Measurements from ENCODE around the gene IP6K1.
A peak's percentile ranks its signal among the peaks of the same experiment; 100 is the strongest.

The IP6K1 gene

DNA sequence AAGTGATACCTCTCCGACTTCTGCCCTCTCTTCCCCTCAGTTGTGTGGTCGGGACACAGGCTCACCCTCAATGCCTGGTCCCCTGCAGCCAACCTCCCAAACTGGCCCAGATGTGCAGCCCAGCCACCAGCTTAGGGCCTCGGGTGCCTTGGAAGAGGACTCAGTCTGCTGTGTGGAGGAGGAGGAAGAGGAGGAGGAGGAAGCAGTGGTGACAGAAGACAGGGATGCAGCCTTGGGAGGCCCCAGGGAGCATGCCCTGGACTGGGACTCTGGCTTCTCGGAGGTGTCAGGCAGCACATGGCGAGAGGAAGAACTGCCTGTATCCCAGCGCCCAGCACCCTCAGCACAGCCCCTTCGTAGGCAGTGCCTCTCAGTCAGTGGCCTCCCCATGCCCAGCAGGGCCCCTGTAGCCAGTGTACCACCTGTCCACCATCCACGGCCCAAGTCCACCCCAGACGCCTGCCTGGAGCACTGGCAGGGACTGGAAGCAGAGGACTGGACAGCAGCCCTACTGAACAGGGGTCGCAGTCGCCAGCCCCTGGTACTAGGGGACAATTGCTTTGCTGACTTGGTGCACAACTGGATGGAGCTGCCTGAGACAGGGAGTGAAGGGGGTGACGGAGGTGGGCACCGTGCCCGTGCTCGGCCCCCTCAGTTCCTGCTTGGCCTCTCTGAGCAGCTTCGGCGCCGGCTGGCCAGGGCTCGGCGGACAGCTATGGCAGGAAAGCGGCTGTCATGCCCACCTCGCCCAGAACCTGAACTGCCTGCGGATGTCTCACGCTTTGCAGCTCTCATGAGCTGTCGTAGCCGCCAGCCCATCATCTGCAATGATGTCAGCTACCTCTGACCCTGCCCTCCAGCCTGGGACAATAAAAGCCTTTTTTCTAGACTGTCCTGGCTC lies 18.0 kb upstream of the IP6K1 start:
- peaks cover under 1 to 18% (median 4%) of the 10 kb centered on the region in 3 donors for H3K36me3 ChIP-seq

DNA sequence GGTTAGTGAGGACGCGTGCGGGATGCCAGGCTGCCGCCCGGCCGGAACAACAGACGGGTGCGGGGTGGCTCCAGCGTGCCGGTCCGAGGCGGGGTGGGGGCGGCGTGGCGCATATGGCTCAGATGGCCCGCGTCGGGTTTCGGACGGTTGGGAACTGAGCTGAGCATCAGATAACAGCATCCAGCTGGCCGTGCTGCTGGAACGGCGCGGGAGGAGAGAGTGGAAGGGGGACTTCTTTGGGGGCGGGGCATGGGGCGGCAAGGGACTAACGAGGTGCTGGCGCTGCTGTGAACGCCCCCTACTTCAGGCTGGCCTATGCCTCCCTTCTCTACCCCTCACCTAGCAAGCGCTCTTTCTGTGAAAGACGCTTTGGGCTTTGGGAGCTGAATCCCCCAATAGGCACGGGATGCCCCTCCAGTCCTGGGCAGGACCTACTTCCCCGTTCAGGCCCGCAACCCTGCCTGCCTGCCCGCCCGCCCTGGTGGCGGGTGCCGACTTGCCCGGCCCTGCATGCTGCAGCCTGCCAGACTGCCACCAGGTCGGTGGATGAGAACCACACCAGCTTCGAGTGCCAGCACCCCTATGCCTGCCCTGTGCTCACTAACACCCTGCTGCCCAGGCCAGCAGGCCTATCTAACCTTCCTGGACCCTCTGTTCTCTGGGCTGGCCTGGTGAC lies 17.3 kb upstream of the IP6K1 start:
- Histone ChIP-seq H3K4me3 (peak overlapping the region; percentile 79 to 92), H3K36me3 (peaks cover 0 to 10% (median 0%) of the 10 kb centered on the region in 3 donors), H3K27ac (peak overlapping the region; percentile 87 to 98), H3K4me1 (peaks cover 22 to 48% (median 42%) of the 10 kb centered on the region in 4 donors), H3K9me3 (no peaks in the 10 kb centered on the region), H3K27me3 (no peaks in the 10 kb centered on the region)
- no peak for DNase-seq
- intact Hi-C loops (cut with DNase I; ENCODE audit: low total_unique reads): no loop called here
- TF ChIP-seq, protein P1, sequence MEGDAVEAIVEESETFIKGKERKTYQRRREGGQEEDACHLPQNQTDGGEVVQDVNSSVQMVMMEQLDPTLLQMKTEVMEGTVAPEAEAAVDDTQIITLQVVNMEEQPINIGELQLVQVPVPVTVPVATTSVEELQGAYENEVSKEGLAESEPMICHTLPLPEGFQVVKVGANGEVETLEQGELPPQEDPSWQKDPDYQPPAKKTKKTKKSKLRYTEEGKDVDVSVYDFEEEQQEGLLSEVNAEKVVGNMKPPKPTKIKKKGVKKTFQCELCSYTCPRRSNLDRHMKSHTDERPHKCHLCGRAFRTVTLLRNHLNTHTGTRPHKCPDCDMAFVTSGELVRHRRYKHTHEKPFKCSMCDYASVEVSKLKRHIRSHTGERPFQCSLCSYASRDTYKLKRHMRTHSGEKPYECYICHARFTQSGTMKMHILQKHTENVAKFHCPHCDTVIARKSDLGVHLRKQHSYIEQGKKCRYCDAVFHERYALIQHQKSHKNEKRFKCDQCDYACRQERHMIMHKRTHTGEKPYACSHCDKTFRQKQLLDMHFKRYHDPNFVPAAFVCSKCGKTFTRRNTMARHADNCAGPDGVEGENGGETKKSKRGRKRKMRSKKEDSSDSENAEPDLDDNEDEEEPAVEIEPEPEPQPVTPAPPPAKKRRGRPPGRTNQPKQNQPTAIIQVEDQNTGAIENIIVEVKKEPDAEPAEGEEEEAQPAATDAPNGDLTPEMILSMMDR (IDR thresholded peaks at IDR 0.05): peak; percentile 12 to 13

More for the DNA sequence above, 18.0 kb upstream of the IP6K1 start:
- intact Hi-C loops (cut with DNase I; ENCODE audit: low total_unique reads): no loop called here
- H3K27ac ChIP-seq: peak overlapping the region; percentile 87 to 98
- H3K4me1 ChIP-seq: peaks cover 22 to 46% (median 41%) of the 10 kb centered on the region in 4 donors
- no peak for DNase-seq
- no peaks in the 10 kb centered on the region for H3K9me3 ChIP-seq
- H3K27me3 ChIP-seq: no peaks in the 10 kb centered on the region
- TF ChIP-seq, protein P1 (IDR thresholded peaks at IDR 0.05): no peak
- peak overlapping the region; percentile 79 to 92 for H3K4me3 ChIP-seq

DNA sequence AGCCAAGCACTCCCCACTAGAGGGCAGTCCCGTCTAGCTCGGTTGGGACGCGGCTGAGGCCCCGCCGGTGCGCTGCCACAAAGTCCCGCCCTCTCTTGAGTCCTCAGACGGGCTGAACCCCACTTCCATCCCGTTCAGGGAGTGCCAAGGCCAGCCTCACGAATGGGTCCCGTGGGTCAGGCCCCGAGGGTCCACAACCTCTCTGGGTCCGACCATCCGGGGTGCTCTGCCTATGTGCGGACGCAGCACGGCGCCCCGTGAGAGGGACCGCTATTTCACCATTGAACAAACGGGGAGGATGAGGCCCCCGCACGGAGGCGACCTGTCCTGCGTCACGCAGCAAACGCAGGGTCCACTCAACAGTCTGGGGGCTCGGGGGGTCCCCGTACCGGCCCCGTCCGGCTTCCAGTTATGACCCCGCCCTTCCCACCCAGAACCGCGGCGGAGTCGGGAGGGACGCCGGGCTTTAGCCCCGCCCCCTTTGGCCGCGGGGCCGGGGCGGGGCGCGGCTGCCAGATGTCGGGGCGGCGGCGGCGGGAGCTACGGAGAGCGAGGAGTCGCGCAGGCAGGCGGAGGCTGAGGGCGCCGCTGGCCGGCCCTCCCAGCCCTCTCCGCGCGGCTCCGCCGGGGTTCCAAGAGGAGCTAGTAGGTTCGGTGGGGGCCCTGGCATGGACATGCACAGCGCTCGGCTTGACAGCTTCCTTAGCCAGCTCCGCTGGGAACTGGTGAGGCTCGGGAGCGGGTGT lies 16.6 kb upstream of the IP6K1 start, which contains the start of gene INKA1:
Gene INKA1, plus strand, starts transcription at position 543 of the 746 bp plus-strand sequence. Its CDS starts 132 bp downstream, at position 675.
- intact Hi-C loops (cut with DNase I; ENCODE audit: low total_unique reads): loop anchor here (1.0 kb wide), 1 partner anchor 36 kb away; no protein-coding TSS in a partner anchor
- Histone ChIP-seq H3K9me3 (no peaks in the 10 kb centered on the region), H3K27ac (peak within 1 kb of the TSS; percentile 87 to 98), H3K27me3 (no peaks in the 10 kb centered on the region), H3K4me1 (peaks cover 22 to 48% (median 42%) of the 10 kb centered on the region in 4 donors), H3K36me3 (peaks cover 0 to 3% (median 0%) of the 10 kb centered on the region in 3 donors), H3K4me3 (peak within 1 kb of the TSS; percentile 79 to 92)
- peak; percentile 85 to 94 for DNase-seq
- TF ChIP-seq, protein P1 (IDR thresholded peaks at IDR 0.05): peak; percentile 91 to 94

DNA sequence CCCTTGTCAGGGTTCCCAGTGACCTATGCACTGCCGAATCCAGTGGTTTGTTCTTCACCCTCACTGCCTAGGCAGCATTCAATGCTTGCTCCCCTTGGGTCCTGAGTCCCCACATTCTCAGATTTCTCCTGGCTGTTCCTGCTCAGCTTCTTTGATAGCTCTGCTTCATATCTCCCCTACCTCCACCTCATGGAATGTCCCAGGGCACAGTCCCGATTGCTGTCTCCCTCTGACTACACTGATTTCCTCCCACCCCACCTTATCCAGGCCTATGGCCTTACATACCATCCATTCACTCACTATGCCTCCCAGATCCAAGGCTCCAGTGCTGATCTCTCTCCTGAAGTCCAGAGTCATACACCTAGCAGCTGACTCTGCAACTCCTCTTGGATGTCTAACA lies 14.8 kb upstream of the IP6K1 start:
- Histone ChIP-seq H3K4me3 (no peak overlapping the region), H3K27me3 (no peaks in the 10 kb centered on the region), H3K9me3 (no peaks in the 10 kb centered on the region), H3K4me1 (peaks cover 22 to 39% (median 30%) of the 10 kb centered on the region in 4 donors), H3K36me3 (no peaks in the 10 kb centered on the region), H3K27ac (no peak overlapping the region)
- TF ChIP-seq, protein P1 (IDR thresholded peaks at IDR 0.05): no peak
- intact Hi-C loops (cut with DNase I; ENCODE audit: low total_unique reads): no loop called here
- no peak for DNase-seq

DNA sequence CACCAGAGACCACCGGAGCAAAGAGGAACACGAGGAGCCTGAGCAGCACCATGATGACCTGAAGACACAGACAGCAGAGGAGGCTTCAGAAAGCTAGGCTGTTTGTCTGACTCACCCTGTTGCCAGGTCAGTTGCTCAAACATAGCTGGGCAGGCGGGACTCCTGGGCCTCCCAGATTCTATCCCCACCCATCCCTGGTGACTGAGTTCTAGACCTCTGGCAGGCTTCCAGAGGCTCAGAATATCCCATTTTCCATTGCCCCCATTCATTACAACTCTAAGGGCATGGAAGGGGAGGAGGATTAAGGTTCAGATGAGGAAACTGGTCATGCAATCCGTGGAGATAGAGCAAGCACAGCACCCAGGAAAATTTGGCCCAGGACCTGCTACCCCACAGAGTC lies 13.4 kb upstream of the IP6K1 start, which contains the start of gene CDHR4:
Gene CDHR4, minus strand, starts transcription at position 113 of the 400 bp plus-strand sequence. Its CDS starts 61 bp downstream, at position 52.
- no peak within 1 kb of the TSS for H3K4me3 ChIP-seq
- DNase-seq: peak; percentile 79 to 86
- no peaks in the 10 kb centered on the region for H3K9me3 ChIP-seq
- H3K36me3 ChIP-seq: no peaks in the 10 kb centered on the region
- no peaks in the 10 kb centered on the region for H3K27me3 ChIP-seq
- peak within 1 kb of the TSS; percentile 34 to 36 for H3K27ac ChIP-seq
- peaks cover 13 to 25% (median 16%) of the 10 kb centered on the region in 4 donors for H3K4me1 ChIP-seq
- TF ChIP-seq, protein P1 (IDR thresholded peaks at IDR 0.05): no peak
- intact Hi-C loops (cut with DNase I; ENCODE audit: low total_unique reads): no loop called here
